GM23338 (cell line): ENCODE data around the gene LILRA6. TPM values are rescaled to one million over a fixed set of nuclear protein-coding genes. Genes with fewer than 3 reads are reported as not detected.
"Not testable (repeated sequence)": the region's sequence is repeated elsewhere in the genome, so short reads cannot be mapped to it uniquely, and the experiment has no call there.

ENCODE experiments used
- ATAC-seq: fragments of 200-7000 bp; cut with Tn5 transposase; 3 replicates; pipeline ENCODE4 v1.9.1; 2020
- DNase-seq: peaks from one replicate; pipeline ENCODE4 v3.0.0-alpha.2; 2015; ENCODE audit warnings: low spot score
- H2AFZ ChIP-seq: fragments of 200-600 bp; sonication (generic); 2 replicates; pipeline ENCODE4 v1.8.0; 2016; ENCODE audit warnings: antibody characterized with exemption, mild to moderate bottlenecking, moderate library complexity
- H3F3A ChIP-seq: fragments of 200-600 bp; sonication (generic); replicated peaks from 2 replicates; pipeline ENCODE4 v1.8.0; 2017; ENCODE audit warnings: antibody characterized with exemption, mixed run types, low read depth
- H3K27ac ChIP-seq: fragments of 200-600 bp; sonication (generic); 2 replicates; pipeline ENCODE4 v1.6.1; 2016; ENCODE audit warnings: low read depth
- H3K27me3 ChIP-seq: fragments of 200-600 bp; sonication (generic); 2 replicates; pipeline ENCODE4 v1.8.0; 2016; ENCODE audit warnings: mild to moderate bottlenecking, mixed run types, moderate library complexity; ENCODE audit not compliant: insufficient read depth
- H3K36me3 ChIP-seq: fragments of 200-600 bp; sonication (generic); 2 replicates; pipeline ENCODE4 v1.8.0; 2016; ENCODE audit warnings: mild to moderate bottlenecking; ENCODE audit not compliant: insufficient read depth
- H3K4me1 ChIP-seq: fragments of 200-600 bp; sonication (generic); 2 replicates; pipeline ENCODE4 v1.8.0; 2016; ENCODE audit warnings: mild to moderate bottlenecking, moderate library complexity; ENCODE audit not compliant: insufficient read depth
- H3K4me2 ChIP-seq: fragments of 200-600 bp; sonication (generic); 2 replicates; pipeline ENCODE4 v1.7.1; 2017; ENCODE audit warnings: mixed run types
- H3K4me3 ChIP-seq: fragments of 200-600 bp; sonication (generic); 2 replicates; pipeline ENCODE4 v1.6.1; 2016; ENCODE audit warnings: mixed run types
- H3K79me2 ChIP-seq: fragments of 200-600 bp; sonication (generic); replicated peaks from 2 replicates; pipeline ENCODE4 v1.8.0; 2017; ENCODE audit warnings: mild to moderate bottlenecking; ENCODE audit not compliant: insufficient read depth
- H3K9me2 ChIP-seq: fragments of 200-600 bp; sonication (generic); 2 replicates; pipeline ENCODE4 v1.8.0; 2017; ENCODE audit not compliant: insufficient read depth
- H4K20me1 ChIP-seq: fragments of 200-600 bp; sonication (generic); replicated peaks from 2 replicates; pipeline ENCODE4 v1.8.0; 2017; ENCODE audit warnings: mild to moderate bottlenecking; ENCODE audit not compliant: insufficient read depth
- H3K27ac Mint-ChIP-seq: 2 replicates; pipeline ENCODE4 v1.8.0; 2020; ENCODE audit warnings: inconsistent platforms, mild to moderate bottlenecking, moderate library complexity, mixed read lengths
- H3K27me3 Mint-ChIP-seq: 3 replicates; pipeline ENCODE4 v1.8.0; 2022; ENCODE audit warnings: low read depth, mild to moderate bottlenecking, moderate library complexity, mixed read lengths, inconsistent platforms; ENCODE audit not compliant: insufficient read depth, poor library complexity
- H3K36me3 Mint-ChIP-seq: 3 replicates; pipeline ENCODE4 v1.8.0; 2021; ENCODE audit warnings: low read depth, mild to moderate bottlenecking, inconsistent platforms, moderate library complexity, mixed read lengths
- H3K4me1 Mint-ChIP-seq: 3 replicates; pipeline ENCODE4 v1.8.0; 2020; ENCODE audit warnings: mild to moderate bottlenecking, inconsistent platforms, mixed read lengths
- H3K4me3 Mint-ChIP-seq: 3 replicates; pipeline ENCODE4 v1.8.0; 2021; ENCODE audit warnings: moderate library complexity, mild to moderate bottlenecking, inconsistent platforms, mixed read lengths
- H3K9me3 Mint-ChIP-seq: 3 replicates; pipeline ENCODE4 v1.8.0; 2020; ENCODE audit warnings: moderate library complexity, mild to moderate bottlenecking, inconsistent platforms, mixed read lengths
- CREB1 ChIP-seq: fragments of 250-450 bp; sonication (Bioruptor Pico); IDR thresholded peaks from 2 replicates; pipeline ENCODE4 v1.5.0; 2020; ENCODE audit warnings: low read depth, mild to moderate bottlenecking, moderate library complexity
- EZH2 ChIP-seq: fragments of 200-600 bp; sonication (generic); IDR thresholded peaks from one replicate; pipeline ENCODE4 v1.8.0; 2017; ENCODE audit warnings: antibody characterized with exemption, mild to moderate bottlenecking, low read depth; ENCODE audit not compliant: unreplicated experiment
- JUNB ChIP-seq: IDR thresholded peaks from one replicate; pipeline ENCODE4 v1.6.1; 2016; ENCODE audit warnings: antibody characterized with exemption; ENCODE audit not compliant: unreplicated experiment
- NANOG ChIP-seq: IDR thresholded peaks from 2 replicates; pipeline ENCODE4 v1.6.1; 2016; ENCODE audit warnings: antibody characterized with exemption, borderline replicate concordance
- POLR2AphosphoS5 ChIP-seq: IDR thresholded peaks from 2 replicates; pipeline ENCODE4 v1.6.1; 2016; ENCODE audit warnings: antibody characterized with exemption, low read depth
- STAT1 ChIP-seq: IDR thresholded peaks from one replicate; pipeline ENCODE4 v1.6.1; 2016; ENCODE audit warnings: antibody characterized with exemption; ENCODE audit not compliant: unreplicated experiment
- ZNF114 ChIP-seq: fragments of 250-450 bp; sonication (Bioruptor Pico); IDR thresholded peaks from 2 replicates; pipeline ENCODE4 v1.5.0; 2020; ENCODE audit warnings: mild to moderate bottlenecking, moderate library complexity
- polyA plus RNA-seq: library from polyadenylated mRNA; unstranded; fragments of >200 nt; fragmentation: Nextera tagmentation; extraction: Ambion mirVana; gene quantifications from 2 replicates; pipeline ENCODE4 v1.2.1, GENCODE V29; 2016
- total RNA-seq: library from RNA; depleted of rRNA; stranded (reverse); fragments of >200 nt; shearing (Covaris generic); gene quantifications from 2 replicates; pipeline ENCODE4 v1.2.3, GENCODE V29; 2014

Gene LILRA6
- total and polyA plus RNA-seq, 2 experiments from 2014 or later = not detected

DNA sequence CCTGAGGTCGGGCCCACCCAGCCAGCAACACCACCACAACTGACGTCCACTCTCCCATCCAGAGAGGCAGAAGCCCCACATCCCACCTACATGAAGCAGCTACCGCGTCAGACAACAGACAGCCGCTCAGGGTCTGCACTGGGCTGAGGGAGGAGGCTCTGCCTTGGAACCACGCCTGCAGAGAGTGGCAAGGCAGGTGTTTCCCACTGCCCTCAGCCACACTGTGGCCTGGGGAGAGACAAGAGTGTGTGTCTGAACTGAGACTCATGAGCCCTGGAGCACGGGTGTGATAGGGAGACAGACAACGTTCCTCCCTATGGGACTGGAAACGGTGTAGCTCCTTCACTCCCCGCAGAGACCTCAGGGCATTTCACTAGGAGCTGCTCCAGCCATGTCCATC is 43.7 kb upstream of the LILRA6 start:
- H3K27me3 Mint-ChIP-seq, H3K36me3 Mint-ChIP-seq, H3K4me3 Mint-ChIP-seq, ATAC-seq, H3K9me2 ChIP-seq, H3K27me3 ChIP-seq, H3K4me2 ChIP-seq, H2AFZ ChIP-seq, H4K20me1 ChIP-seq, H3K4me1 ChIP-seq, DNase-seq, H3F3A ChIP-seq, H3K4me1 Mint-ChIP-seq, H3K79me2 ChIP-seq, H3K4me3 ChIP-seq, H3K27ac ChIP-seq, H3K9me3 Mint-ChIP-seq, H3K27ac Mint-ChIP-seq, H3K36me3 ChIP-seq: not testable (repeated sequence)

DNA sequence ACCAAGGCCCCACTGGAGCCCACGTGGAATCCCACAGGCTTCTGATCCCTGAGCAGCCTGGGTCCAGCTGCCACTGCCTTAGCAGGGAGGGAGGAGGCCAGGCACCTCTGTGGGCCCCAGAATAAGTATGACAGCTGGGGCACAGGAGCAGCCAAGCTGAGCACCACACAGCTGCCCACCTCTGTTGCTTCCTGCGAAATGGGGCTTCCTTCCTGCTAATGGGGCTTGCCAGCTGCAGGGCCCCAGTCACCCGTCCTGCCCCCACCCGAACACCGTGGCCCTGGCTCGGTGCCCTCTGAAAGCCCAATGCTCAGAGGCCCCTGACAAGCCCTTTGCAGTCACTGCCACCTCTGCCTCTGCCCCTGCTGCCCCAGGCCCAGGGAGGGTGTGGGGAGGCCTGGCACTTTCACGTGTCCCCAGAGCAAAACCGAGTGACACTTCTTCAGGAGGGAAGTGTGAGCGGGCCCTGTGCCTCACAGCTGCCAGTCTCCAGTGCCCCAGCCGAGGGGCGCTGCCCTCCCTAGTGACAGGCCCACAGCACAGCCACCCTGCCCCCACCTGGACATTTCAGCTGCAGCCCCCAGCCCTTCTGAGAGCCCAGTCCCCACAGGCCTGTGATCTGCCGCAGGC is 43.0 kb upstream of the LILRA6 start:
- not testable (repeated sequence) for H3K36me3 ChIP-seq, H3K27me3 ChIP-seq, H3K27ac ChIP-seq, H3K27me3 Mint-ChIP-seq, H3K36me3 Mint-ChIP-seq, H3K9me2 ChIP-seq, DNase-seq, H3K27ac Mint-ChIP-seq, H3K4me1 ChIP-seq, H3K4me1 Mint-ChIP-seq, ATAC-seq, H2AFZ ChIP-seq, H3K9me3 Mint-ChIP-seq, H3K4me3 Mint-ChIP-seq, H3F3A ChIP-seq, H4K20me1 ChIP-seq, H3K4me2 ChIP-seq, H3K79me2 ChIP-seq, H3K4me3 ChIP-seq

DNA sequence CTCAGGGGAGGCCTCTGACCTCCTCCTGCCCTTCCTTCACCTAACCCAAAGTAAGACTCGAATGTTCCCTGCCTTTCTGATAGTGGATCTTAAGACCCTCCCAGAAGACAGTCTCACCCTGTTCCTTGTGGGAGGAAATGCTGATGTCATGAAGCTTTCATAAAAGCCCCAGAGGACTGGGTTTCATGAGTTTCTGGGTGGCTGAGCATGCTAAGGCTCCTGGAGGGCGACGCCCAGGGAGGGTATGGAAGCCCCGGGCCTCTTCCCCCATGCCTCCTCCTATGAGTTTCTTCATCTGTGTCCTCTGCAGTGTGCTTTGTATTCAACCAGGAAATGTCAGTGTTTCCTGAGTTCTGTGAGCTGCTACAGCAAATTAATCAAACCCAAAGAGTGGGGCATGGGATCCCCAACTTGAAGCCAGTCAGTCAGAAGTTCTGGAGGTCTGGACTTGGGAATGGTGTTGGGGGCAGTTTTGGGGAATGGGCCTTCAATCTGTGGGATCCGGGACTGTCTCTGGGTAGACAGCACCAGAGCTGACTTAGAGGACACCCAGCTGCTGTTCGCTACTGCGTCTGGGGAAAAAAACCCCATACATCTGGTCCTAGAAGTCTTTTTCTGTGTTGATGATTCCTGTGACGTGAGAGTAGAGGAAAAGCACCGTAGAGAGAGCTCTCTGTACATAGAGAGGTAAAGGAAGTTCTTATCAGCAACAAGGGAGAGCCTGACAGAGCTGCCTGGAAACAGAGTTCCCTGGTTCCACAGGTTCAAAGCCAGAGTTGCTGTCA is 40.3 kb upstream of the LILRA6 start:
- Histone ChIP-seq H3K4me2 (no peak overlapping the region), H3K4me1 (no peaks in the 10 kb centered on the region), H3K27ac (no peak overlapping the region), H4K20me1 (no peaks in the 10 kb centered on the region), H3K36me3 (no peaks in the 10 kb centered on the region), H2AFZ (no peak overlapping the region), H3K9me2 (no peaks in the 10 kb centered on the region), H3K79me2 (no peaks in the 10 kb centered on the region), H3F3A (no peaks in the 10 kb centered on the region), H3K4me3 (no peak overlapping the region), H3K27me3 (no peaks in the 10 kb centered on the region)
- Mint-ChIP-seq H3K4me3 (no peak overlapping the region), H3K27me3 (peaks cover 13% of the 10 kb centered on the region), H3K36me3 (no peaks in the 10 kb centered on the region), H3K27ac (no peak overlapping the region), H3K9me3 (no peaks in the 10 kb centered on the region; the same call in 2 of the 3 replicates), H3K4me1 (no peaks in the 10 kb centered on the region)
- ATAC-seq (no peak), DNase-seq (no peak)
- TF ChIP-seq STAT1 (no peak), EZH2 (no peak), JUNB (no peak), NANOG (no peak), CREB1 (CRISPR knock-in tag) (no peak), ZNF114 (CRISPR knock-in tag) (no peak), POLR2AphosphoS5 (no peak)

DNA sequence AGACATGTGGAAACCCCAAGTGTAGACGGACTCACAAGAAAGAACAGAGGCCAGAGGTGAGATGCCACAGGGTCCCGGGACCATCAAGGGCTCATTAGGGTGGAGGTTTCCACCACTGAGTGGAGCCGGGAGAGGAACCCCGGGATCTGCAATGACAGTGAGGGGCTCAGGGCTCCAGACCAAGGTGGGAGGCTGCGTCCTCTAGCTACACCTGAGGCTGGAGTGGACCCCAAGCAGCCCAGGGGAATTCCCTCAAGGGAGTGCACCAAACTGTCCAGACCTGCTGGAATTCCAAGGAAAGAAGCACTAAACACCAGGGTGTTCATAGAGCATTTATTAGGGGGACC is 39.1 kb upstream of the LILRA6 start:
- not testable (repeated sequence) for H4K20me1 ChIP-seq, H3K4me3 ChIP-seq, H3K9me2 ChIP-seq, H3K27ac Mint-ChIP-seq, H3F3A ChIP-seq, H3K27ac ChIP-seq, H3K36me3 Mint-ChIP-seq, DNase-seq, H3K27me3 ChIP-seq, H3K4me3 Mint-ChIP-seq, H3K79me2 ChIP-seq, H3K4me1 Mint-ChIP-seq, H3K9me3 Mint-ChIP-seq, H3K36me3 ChIP-seq, H3K4me2 ChIP-seq, ATAC-seq, H3K4me1 ChIP-seq, H2AFZ ChIP-seq
- peaks cover 13% of the 10 kb centered on the region for H3K27me3 Mint-ChIP-seq
